ENCODE data around the gene OPCML. TPM values are rescaled to one million over a fixed set of nuclear protein-coding genes. Genes with fewer than 3 reads are reported as not detected.

OPCML gene
- total RNA-seq, 1 experiment from 2014 or later: not detected

- intact Hi-C loops (cut with micrococcal nuclease; ENCODE audit: unreplicated experiment): no loop called here
- Histone ChIP-seq H4K20me1 (ENCODE audit: insufficient read depth) (no peaks in the 10 kb centered on the region), H3K27ac (no peak overlapping the region), H2AFZ (no peak overlapping the region), H3K79me2 (ENCODE audit: low read depth) (no peaks in the 10 kb centered on the region), H3K4me3 (no peak overlapping the region), H3K4me2 (no peak overlapping the region), H3K9me3 (ENCODE audit: insufficient read depth, low read depth) (no peaks in the 10 kb centered on the region), H3F3A (ENCODE audit: insufficient read depth, low read depth) (no peaks in the 10 kb centered on the region), H3K36me3 (ENCODE audit: low read depth) (no peaks in the 10 kb centered on the region), H3K27me3 (ENCODE audit: insufficient read depth, low read depth) (no peaks in the 10 kb centered on the region), H3K9me2 (ENCODE audit: insufficient read depth) (no peaks in the 10 kb centered on the region), H3K4me1 (replicated peaks; ENCODE audit: insufficient read depth) (no peaks in the 10 kb centered on the region)
- CTCF ChIA-PET: no interaction called here
- no peak for TF ChIP-seq CTCF (conservative IDR thresholded peaks at IDR 0.05)
- no peak for TF ChIP-seq EZH2 (IDR thresholded peaks at IDR 0.05; ENCODE audit: low read depth)
- no peak for DNase-seq
- POLR2A ChIA-PET (ENCODE audit: unreplicated experiment): no interaction called here
- BruUV-seq (replicated peaks): no TSS peak
Observed at GRCh38 chr11:132745306-132745705, 787.0 kb downstream of the OPCML start.

- TF ChIP-seq CTCF (conservative IDR thresholded peaks at IDR 0.05) (no peak), EZH2 (IDR thresholded peaks at IDR 0.05; ENCODE audit: low read depth) (no peak)
- no peak overlapping the region for H2AFZ ChIP-seq
- H3K4me1 ChIP-seq (replicated peaks; ENCODE audit: insufficient read depth): no peaks in the 10 kb centered on the region
- no peak for DNase-seq
- H3F3A ChIP-seq (ENCODE audit: insufficient read depth, low read depth): no peaks in the 10 kb centered on the region
- H3K9me3 ChIP-seq (ENCODE audit: insufficient read depth, low read depth): no peaks in the 10 kb centered on the region
- no peaks in the 10 kb centered on the region for H4K20me1 ChIP-seq (ENCODE audit: insufficient read depth)
- H3K4me2 ChIP-seq: no peak overlapping the region
- POLR2A ChIA-PET (ENCODE audit: unreplicated experiment): no interaction called here
- CTCF ChIA-PET: no interaction called here
- no peak overlapping the region for H3K4me3 ChIP-seq
- H3K79me2 ChIP-seq (ENCODE audit: low read depth): no peaks in the 10 kb centered on the region
- H3K36me3 ChIP-seq (ENCODE audit: low read depth): no peaks in the 10 kb centered on the region
- H3K9me2 ChIP-seq (ENCODE audit: insufficient read depth): no peaks in the 10 kb centered on the region
- no TSS peak for BruUV-seq (replicated peaks)
- intact Hi-C loops (cut with micrococcal nuclease; ENCODE audit: unreplicated experiment): no loop called here
- H3K27me3 ChIP-seq (ENCODE audit: insufficient read depth, low read depth): no peaks in the 10 kb centered on the region
- no peak overlapping the region for H3K27ac ChIP-seq
Observed at GRCh38 chr11:132744771-132745170, 787.5 kb downstream of the OPCML start.

GRCh38 chr11:132743601-132744000, 788.7 kb downstream of the OPCML start:
- DNase-seq: no peak
- Histone ChIP-seq H3K27ac (no peak overlapping the region), H3K79me2 (ENCODE audit: low read depth) (no peaks in the 10 kb centered on the region), H3K4me3 (no peak overlapping the region), H4K20me1 (ENCODE audit: insufficient read depth) (no peaks in the 10 kb centered on the region), H2AFZ (no peak overlapping the region), H3K27me3 (ENCODE audit: insufficient read depth, low read depth) (no peaks in the 10 kb centered on the region), H3F3A (ENCODE audit: insufficient read depth, low read depth) (no peaks in the 10 kb centered on the region), H3K4me1 (replicated peaks; ENCODE audit: insufficient read depth) (no peaks in the 10 kb centered on the region), H3K9me3 (ENCODE audit: insufficient read depth, low read depth) (no peaks in the 10 kb centered on the region), H3K4me2 (no peak overlapping the region), H3K9me2 (ENCODE audit: insufficient read depth) (no peaks in the 10 kb centered on the region), H3K36me3 (ENCODE audit: low read depth) (no peaks in the 10 kb centered on the region)
- intact Hi-C loops (cut with micrococcal nuclease; ENCODE audit: unreplicated experiment): no loop called here
- CTCF ChIA-PET: no interaction called here
- no TSS peak for BruUV-seq (replicated peaks)
- no peak for TF ChIP-seq EZH2 (IDR thresholded peaks at IDR 0.05; ENCODE audit: low read depth)
- TF ChIP-seq CTCF (conservative IDR thresholded peaks at IDR 0.05): no peak
- POLR2A ChIA-PET (ENCODE audit: unreplicated experiment): no interaction called here

Measured in PC-9 (cell line).